GM23338 (cell line): ENCODE results near the gene RAD51. TPM values are rescaled to one million over a fixed set of nuclear protein-coding genes. Genes with fewer than 3 reads are reported as not detected.

Experiments used
- ATAC-seq: fragments of 200-7000 bp; cut with Tn5 transposase; 3 replicates; pipeline ENCODE4 v1.9.1; 2020
- DNase-seq: peaks from one replicate; pipeline ENCODE4 v3.0.0-alpha.2; 2015; ENCODE audit warnings: low spot score
- H2AFZ ChIP-seq: fragments of 200-600 bp; sonication (generic); 2 replicates; pipeline ENCODE4 v1.8.0; 2016; ENCODE audit warnings: antibody characterized with exemption, mild to moderate bottlenecking, moderate library complexity
- H3F3A ChIP-seq: fragments of 200-600 bp; sonication (generic); replicated peaks from 2 replicates; pipeline ENCODE4 v1.8.0; 2017; ENCODE audit warnings: antibody characterized with exemption, mixed run types, low read depth
- H3K27ac ChIP-seq: fragments of 200-600 bp; sonication (generic); 2 replicates; pipeline ENCODE4 v1.6.1; 2016; ENCODE audit warnings: low read depth
- H3K27me3 ChIP-seq: fragments of 200-600 bp; sonication (generic); 2 replicates; pipeline ENCODE4 v1.8.0; 2016; ENCODE audit warnings: mild to moderate bottlenecking, mixed run types, moderate library complexity; ENCODE audit not compliant: insufficient read depth
- H3K36me3 ChIP-seq: fragments of 200-600 bp; sonication (generic); 2 replicates; pipeline ENCODE4 v1.8.0; 2016; ENCODE audit warnings: mild to moderate bottlenecking; ENCODE audit not compliant: insufficient read depth
- H3K4me1 ChIP-seq: fragments of 200-600 bp; sonication (generic); 2 replicates; pipeline ENCODE4 v1.8.0; 2016; ENCODE audit warnings: mild to moderate bottlenecking, moderate library complexity; ENCODE audit not compliant: insufficient read depth
- H3K4me2 ChIP-seq: fragments of 200-600 bp; sonication (generic); 2 replicates; pipeline ENCODE4 v1.7.1; 2017; ENCODE audit warnings: mixed run types
- H3K4me3 ChIP-seq: fragments of 200-600 bp; sonication (generic); 2 replicates; pipeline ENCODE4 v1.6.1; 2016; ENCODE audit warnings: mixed run types
- H3K79me2 ChIP-seq: fragments of 200-600 bp; sonication (generic); replicated peaks from 2 replicates; pipeline ENCODE4 v1.8.0; 2017; ENCODE audit warnings: mild to moderate bottlenecking; ENCODE audit not compliant: insufficient read depth
- H3K9me2 ChIP-seq: fragments of 200-600 bp; sonication (generic); 2 replicates; pipeline ENCODE4 v1.8.0; 2017; ENCODE audit not compliant: insufficient read depth
- H4K20me1 ChIP-seq: fragments of 200-600 bp; sonication (generic); replicated peaks from 2 replicates; pipeline ENCODE4 v1.8.0; 2017; ENCODE audit warnings: mild to moderate bottlenecking; ENCODE audit not compliant: insufficient read depth
- H3K27ac Mint-ChIP-seq: 2 replicates; pipeline ENCODE4 v1.8.0; 2020; ENCODE audit warnings: inconsistent platforms, mild to moderate bottlenecking, moderate library complexity, mixed read lengths
- H3K27me3 Mint-ChIP-seq: 3 replicates; pipeline ENCODE4 v1.8.0; 2022; ENCODE audit warnings: low read depth, mild to moderate bottlenecking, moderate library complexity, mixed read lengths, inconsistent platforms; ENCODE audit not compliant: insufficient read depth, poor library complexity
- H3K36me3 Mint-ChIP-seq: 3 replicates; pipeline ENCODE4 v1.8.0; 2021; ENCODE audit warnings: low read depth, mild to moderate bottlenecking, inconsistent platforms, moderate library complexity, mixed read lengths
- H3K4me1 Mint-ChIP-seq: 3 replicates; pipeline ENCODE4 v1.8.0; 2020; ENCODE audit warnings: mild to moderate bottlenecking, inconsistent platforms, mixed read lengths
- H3K4me3 Mint-ChIP-seq: 3 replicates; pipeline ENCODE4 v1.8.0; 2021; ENCODE audit warnings: moderate library complexity, mild to moderate bottlenecking, inconsistent platforms, mixed read lengths
- H3K9me3 Mint-ChIP-seq: 3 replicates; pipeline ENCODE4 v1.8.0; 2020; ENCODE audit warnings: moderate library complexity, mild to moderate bottlenecking, inconsistent platforms, mixed read lengths
- CREB1 ChIP-seq: fragments of 250-450 bp; sonication (Bioruptor Pico); IDR thresholded peaks from 2 replicates; pipeline ENCODE4 v1.5.0; 2020; ENCODE audit warnings: low read depth, mild to moderate bottlenecking, moderate library complexity
- CTCF ChIP-seq, 2 experiments: fragments of 200-600 bp in 1 of 2; sonication (generic) in 1 of 2; conservative IDR thresholded peaks; 2 replicates each; pipeline versions ENCODE4 v1.5.1 to v1.6.1; 2016 to 2017; ENCODE audit warnings: antibody characterized with exemption in 2 of 2, low read depth in 2 of 2, mild to moderate bottlenecking in 2 of 2, moderate library complexity in 1 of 2
- ETS1 ChIP-seq: IDR thresholded peaks from 2 replicates; pipeline ENCODE4 v1.6.1; 2016; ENCODE audit warnings: antibody characterized with exemption
- EZH2 ChIP-seq: fragments of 200-600 bp; sonication (generic); IDR thresholded peaks from one replicate; pipeline ENCODE4 v1.8.0; 2017; ENCODE audit warnings: antibody characterized with exemption, mild to moderate bottlenecking, low read depth; ENCODE audit not compliant: unreplicated experiment
- EZH2phosphoT487 ChIP-seq: fragments of 200-600 bp; sonication (generic); IDR thresholded peaks from one replicate; pipeline ENCODE4 v1.8.1; 2018; ENCODE audit warnings: antibody characterized with exemption; ENCODE audit not compliant: unreplicated experiment
- JUNB ChIP-seq: IDR thresholded peaks from one replicate; pipeline ENCODE4 v1.6.1; 2016; ENCODE audit warnings: antibody characterized with exemption; ENCODE audit not compliant: unreplicated experiment
- NANOG ChIP-seq: IDR thresholded peaks from 2 replicates; pipeline ENCODE4 v1.6.1; 2016; ENCODE audit warnings: antibody characterized with exemption, borderline replicate concordance
- POLR2AphosphoS5 ChIP-seq: IDR thresholded peaks from 2 replicates; pipeline ENCODE4 v1.6.1; 2016; ENCODE audit warnings: antibody characterized with exemption, low read depth
- REST ChIP-seq: IDR thresholded peaks from one replicate; pipeline ENCODE4 v1.6.1; 2018; ENCODE audit warnings: antibody characterized with exemption; ENCODE audit not compliant: unreplicated experiment
- STAT1 ChIP-seq: IDR thresholded peaks from one replicate; pipeline ENCODE4 v1.6.1; 2016; ENCODE audit warnings: antibody characterized with exemption; ENCODE audit not compliant: unreplicated experiment
- ZNF114 ChIP-seq: fragments of 250-450 bp; sonication (Bioruptor Pico); IDR thresholded peaks from 2 replicates; pipeline ENCODE4 v1.5.0; 2020; ENCODE audit warnings: mild to moderate bottlenecking, moderate library complexity
- ZNF331 ChIP-seq: fragments of 250-450 bp; sonication (Bioruptor Pico); IDR thresholded peaks from 2 replicates; pipeline ENCODE4 v1.5.0; 2020; ENCODE audit warnings: low read depth, mild to moderate bottlenecking, moderate library complexity
- polyA plus RNA-seq: library from polyadenylated mRNA; unstranded; fragments of >200 nt; fragmentation: Nextera tagmentation; extraction: Ambion mirVana; gene quantifications from 2 replicates; pipeline ENCODE4 v1.2.1, GENCODE V29; 2016
- total RNA-seq: library from RNA; depleted of rRNA; stranded (reverse); fragments of >200 nt; shearing (Covaris generic); gene quantifications from 2 replicates; pipeline ENCODE4 v1.2.3, GENCODE V29; 2014

RAD51 gene
- total and polyA plus RNA-seq, 2 experiments from 2014 or later = 20.3 to 26.2 TPM

GRCh38 chr15:40775007-40775406 is 80.0 kb downstream of the RAD51 start (continued):
- no peak for TF ChIP-seq EZH2phosphoT487
- no peak for TF ChIP-seq CTCF (conservative IDR thresholded peaks at IDR 0.05; ENCODE audit: low read depth in 2 of 2)
- no peak for TF ChIP-seq ETS1
- TF ChIP-seq CREB1 (CRISPR knock-in tag) = no peak
- no peak for TF ChIP-seq JUNB
- no peak for TF ChIP-seq POLR2AphosphoS5
- no peak for TF ChIP-seq EZH2

- Histone ChIP-seq H3K27ac (no peak overlapping the region), H3K4me1 (no peaks in the 10 kb centered on the region), H3K36me3 (peaks cover 4% of the 10 kb centered on the region), H4K20me1 (no peaks in the 10 kb centered on the region), H3K27me3 (no peaks in the 10 kb centered on the region), H3F3A (no peaks in the 10 kb centered on the region), H3K79me2 (no peaks in the 10 kb centered on the region), H3K4me2 (no peak overlapping the region), H2AFZ (no peak overlapping the region), H3K4me3 (no peak overlapping the region), H3K9me2 (no peaks in the 10 kb centered on the region)
- Mint-ChIP-seq H3K4me1 (no peaks in the 10 kb centered on the region), H3K9me3 (no peaks in the 10 kb centered on the region), H3K27me3 (peaks cover 10% of the 10 kb centered on the region), H3K27ac (no peak overlapping the region), H3K36me3 (peaks cover 35% of the 10 kb centered on the region), H3K4me3 (no peak overlapping the region)
- DNase-seq (no peak), ATAC-seq (no peak)
- TF ChIP-seq CREB1 (CRISPR knock-in tag) (no peak), POLR2AphosphoS5 (no peak), ETS1 (no peak), EZH2 (no peak), JUNB (no peak), NANOG (no peak), ZNF331 (no peak), ZNF114 (no peak), STAT1 (no peak), REST (no peak)
Measured at GRCh38 chr15:40775740-40776536, 81.0 kb downstream of the RAD51 start.
